Measurements from ENCODE around the gene RBM18. TPM values are rescaled to one million over a fixed set of nuclear protein-coding genes. Genes with fewer than 3 reads are reported as not detected.

Gene RBM18
- total RNA-seq (2014; rRNA removed; shearing (Covaris generic)) = 4.4 and 6.2 TPM in 2 replicates

- peak; percentile 93 for DNase-seq (ENCODE audit: low spot score)
Measured at GRCh38 chr9:122264360-122265148, at the start of gene RBM18, which contains the start of gene MRRF. Gene RBM18, minus strand, starts transcription at chr9:122264840. Its CDS starts 3,348 bp downstream, at chr9:122261492. Gene MRRF, plus strand, starts transcription at chr9:122264882. Its CDS starts 6,010 bp downstream, at chr9:122270892.

DNA sequence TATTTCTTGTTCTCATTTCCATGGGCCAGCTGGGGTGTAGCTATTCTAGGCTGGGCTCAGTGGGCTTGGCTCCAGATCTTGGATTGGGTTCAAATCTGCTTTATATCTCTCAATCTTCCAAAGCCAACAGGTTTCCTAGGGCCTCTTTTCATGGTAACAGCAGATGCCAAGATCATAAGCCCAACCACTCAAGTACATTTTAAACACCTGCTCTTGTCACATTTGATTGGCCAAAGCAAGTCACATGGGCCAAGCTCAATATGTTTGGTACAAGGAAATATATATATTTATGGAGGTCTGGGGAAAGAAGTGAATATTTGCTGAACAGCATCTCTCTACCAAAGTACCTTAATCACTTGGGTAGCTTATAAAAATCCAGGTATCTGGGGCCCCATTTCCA, 49.5 kb upstream of the RBM18 start:
- no peak for DNase-seq (ENCODE audit: low spot score)

DNA sequence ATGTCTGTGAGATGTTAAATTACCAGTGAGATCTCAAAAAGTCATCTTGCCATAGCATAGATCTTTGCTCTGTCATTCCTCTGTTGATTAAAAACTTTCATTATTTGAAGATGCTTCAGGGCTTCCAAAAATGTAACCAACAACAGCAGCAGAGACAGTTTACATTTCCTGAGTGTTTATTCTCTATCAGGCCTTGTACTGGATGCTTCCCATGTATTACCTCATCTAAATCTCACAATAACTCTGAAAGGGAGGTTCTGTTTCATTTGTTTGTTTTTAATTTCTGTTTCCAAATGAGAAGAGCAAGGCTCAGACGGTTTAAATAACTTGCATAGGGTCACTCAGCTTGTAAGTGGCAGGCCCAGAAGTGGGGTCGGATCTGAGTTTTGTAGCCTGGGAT, 45.2 kb upstream of the RBM18 start:
- DNase-seq (ENCODE audit: low spot score) = no peak

GRCh38 chr9:122307925-122308324, 43.3 kb upstream of the RBM18 start:
- no peak for DNase-seq (ENCODE audit: low spot score)

- DNase-seq (ENCODE audit: low spot score) = no peak
Measured at GRCh38 chr9:122307061-122307460, 42.4 kb upstream of the RBM18 start.

- no peak for DNase-seq (ENCODE audit: low spot score)
Measured at GRCh38 chr9:122302237-122303093, 37.8 kb upstream of the RBM18 start.

DNA sequence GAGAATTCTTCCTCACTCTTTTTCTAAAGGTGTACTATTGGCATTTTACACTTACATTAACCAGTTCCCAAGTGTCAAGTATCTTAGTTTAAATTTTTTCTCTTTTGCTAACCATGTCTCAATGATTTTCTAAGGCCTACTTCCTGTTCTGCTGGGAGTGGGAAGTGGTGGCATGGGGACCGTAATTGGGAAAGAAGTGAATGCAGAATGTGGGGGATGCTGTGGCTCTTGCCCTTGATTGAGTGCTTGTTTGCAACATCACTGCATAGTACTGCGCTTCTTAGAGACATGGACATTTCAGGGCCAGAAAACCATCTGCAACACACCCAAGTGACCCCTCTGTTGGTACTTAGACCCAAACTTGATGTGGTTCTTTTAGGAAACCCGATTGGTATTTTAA, 32.9 kb upstream of the RBM18 start:
- DNase-seq (ENCODE audit: low spot score) = no peak

DNA sequence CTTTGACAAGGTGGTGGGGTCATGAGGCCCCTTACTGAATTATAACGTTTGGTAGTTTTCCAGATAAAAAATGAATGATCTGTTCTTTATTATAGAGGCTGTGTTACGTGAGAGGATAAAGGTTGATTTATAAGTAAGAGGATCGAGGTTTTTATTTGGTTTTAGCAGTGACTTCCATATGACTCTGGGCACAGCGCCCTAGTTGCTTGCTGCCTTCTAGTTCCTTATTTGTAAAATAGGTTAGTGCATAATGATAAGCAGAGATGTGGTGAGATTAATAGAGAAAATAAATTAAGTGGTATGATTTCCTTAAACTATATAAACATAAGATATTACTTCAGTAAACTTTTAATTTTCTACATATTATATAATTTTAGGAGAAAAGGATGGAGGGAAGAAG, 29.9 kb upstream of the RBM18 start:
- DNase-seq (ENCODE audit: low spot score) = no peak

DNA sequence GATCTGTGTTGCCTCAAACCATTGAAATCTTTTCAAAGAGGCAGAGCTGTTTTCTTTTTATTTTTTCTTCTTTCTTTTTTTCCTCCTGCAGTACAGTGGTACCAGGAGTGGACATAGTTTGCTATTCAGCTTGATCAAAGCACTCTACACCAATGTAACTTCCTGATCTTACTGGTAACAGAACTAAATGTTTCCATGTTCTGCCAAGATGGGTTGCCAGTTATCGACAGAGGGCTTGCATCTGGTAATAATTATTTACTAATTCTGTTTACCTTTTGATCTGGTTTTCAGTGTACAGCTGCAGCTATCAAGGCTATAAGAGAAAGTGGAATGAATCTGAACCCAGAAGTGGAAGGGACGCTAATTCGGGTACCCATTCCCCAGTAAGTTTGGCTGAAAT, 26.8 kb upstream of the RBM18 start:
- DNase-seq (ENCODE audit: low spot score) = no peak

DNA sequence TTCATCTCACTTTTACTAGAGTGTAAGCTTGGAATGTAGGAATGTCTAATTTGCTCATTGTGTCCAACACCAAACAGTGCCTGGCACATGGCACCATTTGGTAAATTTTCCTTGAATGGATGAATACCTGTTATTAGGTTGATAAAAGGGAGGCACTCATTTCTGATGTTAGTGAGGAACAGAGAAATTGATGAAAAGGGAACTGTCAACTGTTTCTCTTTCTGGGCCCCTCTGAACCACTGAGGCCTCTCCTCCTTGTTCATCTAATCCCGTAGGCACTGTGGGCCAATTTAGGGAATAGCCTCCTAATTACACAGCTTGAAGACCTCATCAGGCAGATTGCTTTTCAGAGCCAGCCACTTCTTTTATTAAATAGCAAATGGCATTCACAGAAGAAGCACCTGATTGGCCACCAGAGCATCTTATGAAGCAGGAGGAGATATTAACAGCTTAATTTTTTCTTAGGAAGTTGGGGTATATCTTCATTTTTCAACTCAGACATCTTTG, 22.6 kb upstream of the RBM18 start:
- no peak for DNase-seq (ENCODE audit: low spot score)

DNA sequence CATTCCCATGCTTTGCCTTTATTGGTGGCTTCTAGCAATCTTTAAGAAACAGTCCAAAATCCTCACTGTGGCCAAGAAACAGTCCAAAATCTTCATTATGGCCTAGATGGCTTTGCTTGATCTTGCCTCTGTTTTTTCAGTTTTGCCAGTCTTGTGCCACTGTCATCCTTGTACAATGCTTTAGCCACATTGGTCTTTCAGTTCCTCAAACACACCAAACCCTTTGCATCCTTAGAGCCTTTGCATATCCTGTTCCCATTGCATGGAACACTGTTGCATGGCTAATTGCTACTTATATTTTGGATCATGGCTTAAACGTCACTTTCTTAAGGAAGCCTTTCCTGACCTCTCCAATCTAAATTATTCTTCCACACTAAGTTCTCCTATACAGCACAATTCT, 22.1 kb upstream of the RBM18 start:
- no peak for DNase-seq (ENCODE audit: low spot score)

DNA sequence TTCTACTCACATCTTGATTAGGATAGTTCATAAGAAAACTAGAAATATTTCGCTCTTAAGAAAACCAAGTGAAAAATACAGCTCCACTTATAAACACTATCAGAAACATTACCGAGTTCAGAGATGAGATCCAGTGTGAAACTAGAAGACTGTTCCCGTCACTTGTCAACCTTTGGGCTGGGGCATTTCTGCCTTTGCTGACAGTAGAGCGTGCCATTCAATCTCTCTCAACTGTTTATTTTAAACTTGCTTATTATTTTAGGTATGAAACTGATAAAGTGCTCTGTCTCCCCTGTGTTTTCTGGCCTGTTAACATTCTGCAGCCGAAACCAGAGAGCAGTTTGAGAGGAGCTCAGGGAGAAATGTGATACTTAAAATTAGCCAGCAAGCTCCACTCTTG, 16.7 kb upstream of the RBM18 start:
- no peak for DNase-seq (ENCODE audit: low spot score)

- DNase-seq (ENCODE audit: low spot score) = no peak
Measured at GRCh38 chr9:122277285-122277897, 12.8 kb upstream of the RBM18 start.

DNA sequence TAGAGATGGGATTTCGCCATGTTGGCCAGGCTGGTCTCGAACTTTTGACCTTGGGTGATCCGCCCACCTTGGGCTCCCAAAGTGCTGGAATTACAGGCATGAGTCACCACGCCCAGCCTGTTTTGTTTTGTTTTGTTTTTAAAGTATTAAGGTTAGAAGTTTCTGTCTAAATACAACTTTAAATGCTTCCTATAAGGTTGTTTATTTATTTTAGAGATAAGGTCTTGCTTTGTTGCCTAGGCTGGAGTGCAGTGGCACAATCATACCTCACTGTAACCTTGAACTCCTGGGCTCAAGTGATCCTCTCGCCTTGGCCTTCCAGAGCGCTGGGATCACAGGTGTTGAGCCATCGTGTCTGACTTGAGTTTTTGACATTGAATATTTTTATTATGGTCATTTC, 11.5 kb upstream of the RBM18 start:
- DNase-seq (ENCODE audit: low spot score) = no peak

- DNase-seq (ENCODE audit: low spot score) = no peak
Measured at GRCh38 chr9:122274055-122274454, 9.4 kb upstream of the RBM18 start.

GRCh38 chr9:122268041-122268814, 3.6 kb upstream of the RBM18 start:
- no peak for DNase-seq (ENCODE audit: low spot score)

DNA sequence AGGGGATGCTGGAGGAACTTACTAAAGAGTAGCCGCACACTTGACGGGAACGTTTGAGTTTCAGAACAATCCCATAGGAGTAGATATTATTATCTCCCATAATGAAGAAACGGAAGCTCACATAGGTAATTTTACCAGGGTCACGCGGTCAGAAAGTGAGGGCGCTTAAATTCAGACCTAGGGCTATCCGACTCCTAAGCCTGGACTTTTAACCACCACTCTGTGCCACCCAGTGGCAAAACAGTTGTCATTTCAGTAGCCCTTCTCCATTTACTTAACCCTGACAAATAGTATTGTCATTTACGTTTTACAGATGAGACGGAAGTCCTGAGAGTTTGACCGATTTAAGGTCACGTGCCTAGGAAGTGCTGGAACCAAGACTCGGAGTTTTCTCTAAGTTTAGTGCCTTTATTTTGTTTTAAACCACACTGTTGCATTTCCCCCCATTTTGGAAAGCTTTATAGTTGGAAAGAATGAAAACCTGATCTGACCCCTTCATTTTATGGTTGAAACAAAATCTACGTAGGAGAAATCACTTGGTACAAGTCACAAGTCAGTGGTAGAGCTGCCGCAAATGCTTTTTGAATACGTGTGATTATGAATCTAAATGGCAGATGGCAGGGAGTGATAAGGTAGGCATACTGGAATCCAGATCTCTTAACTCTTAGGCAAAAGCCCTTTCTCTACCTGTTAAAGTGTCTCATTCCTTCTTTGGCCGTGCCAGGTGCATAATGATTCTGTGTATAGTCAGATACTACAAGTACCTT, 692 bp upstream of the RBM18 start:
- DNase-seq (ENCODE audit: low spot score) = peak; percentile 71

DNA sequence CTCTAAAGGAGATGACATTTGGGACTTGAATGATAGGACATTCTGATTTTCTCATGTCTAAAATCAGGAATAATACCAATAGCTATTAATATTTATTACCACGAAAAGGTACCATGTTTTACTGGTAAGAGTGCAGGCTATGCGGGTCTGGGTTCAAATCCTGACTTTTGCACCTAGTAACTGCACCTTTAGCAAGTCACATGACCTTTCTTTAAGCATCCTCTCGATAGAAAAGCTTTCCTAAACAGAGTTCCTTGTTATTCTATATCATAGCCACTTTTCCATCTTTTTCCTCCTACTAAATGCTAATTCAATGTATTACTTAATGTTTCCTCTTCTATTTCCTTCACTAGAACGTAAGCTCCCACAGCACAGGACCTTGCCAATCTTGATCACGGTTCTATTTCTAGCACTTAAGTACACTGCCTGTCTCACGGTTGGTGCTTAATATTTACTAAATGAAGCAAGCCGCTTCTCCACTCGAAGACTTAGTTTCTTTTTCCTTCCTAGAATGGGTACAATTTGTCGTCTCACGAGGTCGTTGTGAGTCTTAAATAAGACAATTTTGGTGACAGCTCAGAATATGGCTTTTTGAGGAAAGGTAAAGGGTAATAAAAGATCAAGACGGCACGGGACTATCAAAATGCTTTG, 816 bp downstream of the RBM18 start:
- no peak for DNase-seq (ENCODE audit: low spot score)

DNA sequence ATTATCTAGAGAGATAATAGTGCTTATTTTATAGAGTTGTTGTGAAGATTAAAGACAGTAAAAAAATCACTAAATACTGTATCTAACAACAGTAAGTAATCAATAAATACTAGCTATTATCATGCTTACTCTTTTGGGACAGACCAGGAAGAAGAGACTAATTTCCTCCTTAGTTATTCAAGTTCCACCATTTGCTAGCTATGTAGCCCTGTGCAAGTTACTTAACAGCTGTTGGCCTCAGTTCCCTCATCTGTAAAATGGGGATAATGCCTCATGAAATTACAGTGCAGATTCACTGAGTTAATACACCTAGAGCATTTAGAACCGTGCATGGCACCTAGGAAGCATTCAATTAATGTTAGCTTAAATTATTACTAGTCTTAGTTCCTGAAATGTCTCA, 2.6 kb downstream of the RBM18 start:
- no peak for DNase-seq (ENCODE audit: low spot score)

- no peak for DNase-seq (ENCODE audit: low spot score)
Measured at GRCh38 chr9:122261469-122261881, 3.2 kb downstream of the RBM18 start.
